ENCODE data around the gene TRPV4. TPM values are rescaled to one million over a fixed set of nuclear protein-coding genes. Genes with fewer than 3 reads are reported as not detected.

The TRPV4 gene
- total RNA-seq, 1 experiment from 2014 or later: 2.4 TPM

DNA sequence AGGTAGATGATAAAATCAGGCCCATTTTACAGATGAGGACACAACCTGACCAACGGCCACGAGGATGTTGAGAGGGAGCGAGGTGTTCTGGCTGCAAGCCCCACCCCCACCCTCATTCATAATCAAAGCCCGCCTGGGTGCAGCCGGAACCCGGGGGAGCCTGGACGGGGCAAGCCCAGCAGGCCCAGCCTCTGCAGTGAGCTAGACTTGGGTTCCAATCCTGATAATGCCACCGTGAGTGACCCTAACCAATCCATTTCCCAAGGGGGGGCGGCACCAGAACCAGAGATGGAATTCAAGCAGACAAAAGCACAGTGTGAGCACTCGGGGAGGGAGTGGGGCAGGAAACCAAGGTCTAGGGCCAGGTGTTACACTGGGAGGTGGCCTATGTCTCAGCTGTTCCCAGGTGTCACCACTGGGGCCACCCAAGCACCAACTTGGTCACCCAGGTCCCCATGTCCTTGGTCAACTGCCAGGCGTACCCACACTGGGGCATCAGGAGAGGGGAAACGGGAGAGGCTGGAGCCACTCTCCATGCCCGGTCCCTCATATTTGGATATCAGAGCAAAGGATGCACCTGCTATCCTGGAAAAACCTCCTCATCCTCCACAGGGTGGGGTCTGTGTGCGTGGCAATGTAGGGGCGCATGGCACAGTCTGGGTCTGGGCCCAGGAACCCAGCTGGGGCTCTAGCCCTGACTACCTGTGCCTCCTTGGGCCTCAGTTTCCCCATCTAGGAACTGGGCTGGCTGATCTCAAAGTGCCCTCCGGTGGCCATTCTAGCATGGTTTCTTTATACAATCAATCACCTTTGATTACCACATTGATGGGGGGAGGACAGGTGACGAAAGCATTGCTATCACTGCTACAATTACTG is 61.2 kb downstream of the TRPV4 start:
- no peak overlapping the region for H3K9ac ChIP-seq (ENCODE audit: low read length)
- ChIA-PET CTCF (no interaction called here), POLR2A (ENCODE audit: unreplicated experiment) (interaction anchor here (0.6 kb wide), 1 partner anchor 174 kb away, joined by 4 read pairs; no protein-coding TSS in a partner anchor)
- no peak overlapping the region for H3K27ac ChIP-seq (ENCODE audit: low read length)
- no peaks in the 10 kb centered on the region for H3K9me2 ChIP-seq (replicated peaks; ENCODE audit: low read length)
- H3K9me3 ChIP-seq (ENCODE audit: low read length): no peaks in the 10 kb centered on the region
- no peaks in the 10 kb centered on the region for H4K20me1 ChIP-seq (ENCODE audit: low read length)
- no TSS peak for BruUV-seq (replicated peaks)
- H3K4me3 ChIP-seq (ENCODE audit: low read length): peak overlapping the region; percentile 66
- ATAC-seq (no peak), DNase-seq (no peak)
- peaks cover 27% of the 10 kb centered on the region for H3K4me1 ChIP-seq (ENCODE audit: insufficient read depth, low read length)
- no peaks in the 10 kb centered on the region for H3F3A ChIP-seq (ENCODE audit: low read length, unreplicated experiment)
- H3K36me3 ChIP-seq (ENCODE audit: low read depth, low read length): no peaks in the 10 kb centered on the region
- H3K27me3 ChIP-seq (ENCODE audit: low read length): no peaks in the 10 kb centered on the region
- TF ChIP-seq EZH2phosphoT487 (IDR thresholded peaks at IDR 0.05; ENCODE audit: borderline replicate concordance, low read length): no peak
- TF ChIP-seq, protein P1, sequence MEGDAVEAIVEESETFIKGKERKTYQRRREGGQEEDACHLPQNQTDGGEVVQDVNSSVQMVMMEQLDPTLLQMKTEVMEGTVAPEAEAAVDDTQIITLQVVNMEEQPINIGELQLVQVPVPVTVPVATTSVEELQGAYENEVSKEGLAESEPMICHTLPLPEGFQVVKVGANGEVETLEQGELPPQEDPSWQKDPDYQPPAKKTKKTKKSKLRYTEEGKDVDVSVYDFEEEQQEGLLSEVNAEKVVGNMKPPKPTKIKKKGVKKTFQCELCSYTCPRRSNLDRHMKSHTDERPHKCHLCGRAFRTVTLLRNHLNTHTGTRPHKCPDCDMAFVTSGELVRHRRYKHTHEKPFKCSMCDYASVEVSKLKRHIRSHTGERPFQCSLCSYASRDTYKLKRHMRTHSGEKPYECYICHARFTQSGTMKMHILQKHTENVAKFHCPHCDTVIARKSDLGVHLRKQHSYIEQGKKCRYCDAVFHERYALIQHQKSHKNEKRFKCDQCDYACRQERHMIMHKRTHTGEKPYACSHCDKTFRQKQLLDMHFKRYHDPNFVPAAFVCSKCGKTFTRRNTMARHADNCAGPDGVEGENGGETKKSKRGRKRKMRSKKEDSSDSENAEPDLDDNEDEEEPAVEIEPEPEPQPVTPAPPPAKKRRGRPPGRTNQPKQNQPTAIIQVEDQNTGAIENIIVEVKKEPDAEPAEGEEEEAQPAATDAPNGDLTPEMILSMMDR (conservative IDR thresholded peaks at IDR 0.05; ENCODE audit: low read depth, low read length): peak; percentile 66
- no peak overlapping the region for H2AFZ ChIP-seq (ENCODE audit: low read length)
- intact Hi-C loops (cut with micrococcal nuclease): loop anchor here (2.0 kb wide), 1 partner anchor 53 kb away; no protein-coding TSS in a partner anchor
- peaks cover 14% of the 10 kb centered on the region for H3K79me2 ChIP-seq (ENCODE audit: low read length)
- peak overlapping the region; percentile 91 for H3K4me2 ChIP-seq (ENCODE audit: low read length)

DNA sequence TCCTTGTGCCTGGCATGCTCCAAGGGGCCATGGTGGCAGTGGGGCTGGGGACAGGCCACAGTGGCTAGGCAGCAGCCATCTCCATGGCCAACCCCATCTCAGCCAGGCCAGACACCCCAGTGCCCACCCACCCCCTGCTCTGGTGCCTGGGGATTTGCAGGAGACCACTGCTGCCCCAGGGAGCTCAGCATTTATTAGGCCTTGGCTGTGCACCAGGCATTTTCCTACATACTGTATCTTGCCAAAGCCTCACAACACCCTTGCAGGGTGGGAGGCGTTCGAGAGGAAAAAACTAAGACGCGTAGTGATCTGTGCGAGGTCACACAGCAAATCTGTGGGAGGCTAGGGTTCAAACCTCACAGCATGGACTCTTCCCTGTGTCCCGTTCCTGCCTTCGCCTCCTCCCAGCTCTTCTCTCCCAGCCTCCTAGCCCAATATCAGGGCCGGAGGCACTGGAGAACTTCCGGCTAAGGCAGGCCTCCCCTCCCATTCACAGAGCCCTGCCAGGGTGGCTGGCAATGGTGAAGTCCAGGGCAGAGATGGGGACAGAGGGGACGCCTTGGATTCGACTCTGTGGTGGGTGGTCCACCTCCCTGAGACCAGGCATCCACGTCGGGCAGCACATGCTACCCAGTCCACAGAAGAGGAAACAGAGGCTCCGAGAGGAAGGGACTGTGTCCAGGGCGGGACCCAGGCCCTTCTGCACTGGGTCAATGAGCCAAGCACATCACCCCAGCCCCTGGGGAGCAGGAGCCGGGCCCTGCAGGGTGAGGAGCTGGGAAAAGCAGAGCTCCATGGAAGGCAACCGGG is 62.1 kb downstream of the TRPV4 start:
- Histone ChIP-seq H4K20me1 (ENCODE audit: low read length) (no peaks in the 10 kb centered on the region), H2AFZ (ENCODE audit: low read length) (no peak overlapping the region), H3F3A (ENCODE audit: low read length, unreplicated experiment) (no peaks in the 10 kb centered on the region), H3K4me2 (ENCODE audit: low read length) (no peak overlapping the region), H3K27me3 (ENCODE audit: low read length) (no peaks in the 10 kb centered on the region), H3K9ac (ENCODE audit: low read length) (no peak overlapping the region), H3K4me3 (ENCODE audit: low read length) (no peak overlapping the region), H3K9me3 (ENCODE audit: low read length) (no peaks in the 10 kb centered on the region), H3K27ac (ENCODE audit: low read length) (no peak overlapping the region), H3K9me2 (replicated peaks; ENCODE audit: low read length) (no peaks in the 10 kb centered on the region), H3K79me2 (ENCODE audit: low read length) (peaks cover 19% of the 10 kb centered on the region), H3K36me3 (ENCODE audit: low read depth, low read length) (no peaks in the 10 kb centered on the region), H3K4me1 (ENCODE audit: insufficient read depth, low read length) (peaks cover 27% of the 10 kb centered on the region)
- no TSS peak for BruUV-seq (replicated peaks)
- ChIA-PET POLR2A (ENCODE audit: unreplicated experiment) (no interaction called here), CTCF (no interaction called here)
- ATAC-seq (no peak), DNase-seq (no peak)
- intact Hi-C loops (cut with micrococcal nuclease): no loop called here
- TF ChIP-seq, protein P1 (conservative IDR thresholded peaks at IDR 0.05; ENCODE audit: low read depth, low read length): no peak
- TF ChIP-seq EZH2phosphoT487 (IDR thresholded peaks at IDR 0.05; ENCODE audit: borderline replicate concordance, low read length) (no peak), EZH2 (IDR thresholded peaks at IDR 0.05; ENCODE audit: low read length, unreplicated experiment) (no peak)

Data from PC-3 (cell line).